ENCODE measurements around the gene GATA5.

The GATA5 gene

GRCh38 chr20:62423326-62423706, 52.5 kb downstream of the GATA5 start:
- no peak for TF ChIP-seq TCF12 (IDR thresholded peaks at IDR 0.05; ENCODE audit: low read depth)
- TF ChIP-seq EP300 (IDR thresholded peaks at IDR 0.05; ENCODE audit: borderline replicate concordance): no peak
- no peak for TF ChIP-seq TAF1 (IDR thresholded peaks at IDR 0.05; ENCODE audit: low read depth)
- TF ChIP-seq MAX (IDR thresholded peaks at IDR 0.05): no peak
- no peak for TF ChIP-seq RAD21 (IDR thresholded peaks at IDR 0.05; ENCODE audit: low read depth)
- no peak for TF ChIP-seq NFIC (IDR thresholded peaks at IDR 0.05)
- TF ChIP-seq REST (IDR thresholded peaks at IDR 0.05; ENCODE audit: low read depth): no peak
- TF ChIP-seq CREB1 (IDR thresholded peaks at IDR 0.05; ENCODE audit: low read depth): no peak
- TF ChIP-seq, protein P1, sequence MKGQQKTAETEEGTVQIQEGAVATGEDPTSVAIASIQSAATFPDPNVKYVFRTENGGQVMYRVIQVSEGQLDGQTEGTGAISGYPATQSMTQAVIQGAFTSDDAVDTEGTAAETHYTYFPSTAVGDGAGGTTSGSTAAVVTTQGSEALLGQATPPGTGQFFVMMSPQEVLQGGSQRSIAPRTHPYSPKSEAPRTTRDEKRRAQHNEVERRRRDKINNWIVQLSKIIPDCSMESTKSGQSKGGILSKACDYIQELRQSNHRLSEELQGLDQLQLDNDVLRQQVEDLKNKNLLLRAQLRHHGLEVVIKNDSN (IDR thresholded peaks at IDR 0.05): no peak
- no peak for TF ChIP-seq CEBPB (IDR thresholded peaks at IDR 0.05)
- TF ChIP-seq ZBTB7A (IDR thresholded peaks at IDR 0.05; ENCODE audit: low read depth): no peak
- no peak for TF ChIP-seq TEAD4 (IDR thresholded peaks at IDR 0.05)
- no peak for TF ChIP-seq YY1 (IDR thresholded peaks at IDR 0.05; ENCODE audit: low read depth)
- no peak for TF ChIP-seq FOXM1 (IDR thresholded peaks at IDR 0.05; ENCODE audit: borderline replicate concordance, low read depth)
- TF ChIP-seq EGR1 (IDR thresholded peaks at IDR 0.05): no peak

DNA sequence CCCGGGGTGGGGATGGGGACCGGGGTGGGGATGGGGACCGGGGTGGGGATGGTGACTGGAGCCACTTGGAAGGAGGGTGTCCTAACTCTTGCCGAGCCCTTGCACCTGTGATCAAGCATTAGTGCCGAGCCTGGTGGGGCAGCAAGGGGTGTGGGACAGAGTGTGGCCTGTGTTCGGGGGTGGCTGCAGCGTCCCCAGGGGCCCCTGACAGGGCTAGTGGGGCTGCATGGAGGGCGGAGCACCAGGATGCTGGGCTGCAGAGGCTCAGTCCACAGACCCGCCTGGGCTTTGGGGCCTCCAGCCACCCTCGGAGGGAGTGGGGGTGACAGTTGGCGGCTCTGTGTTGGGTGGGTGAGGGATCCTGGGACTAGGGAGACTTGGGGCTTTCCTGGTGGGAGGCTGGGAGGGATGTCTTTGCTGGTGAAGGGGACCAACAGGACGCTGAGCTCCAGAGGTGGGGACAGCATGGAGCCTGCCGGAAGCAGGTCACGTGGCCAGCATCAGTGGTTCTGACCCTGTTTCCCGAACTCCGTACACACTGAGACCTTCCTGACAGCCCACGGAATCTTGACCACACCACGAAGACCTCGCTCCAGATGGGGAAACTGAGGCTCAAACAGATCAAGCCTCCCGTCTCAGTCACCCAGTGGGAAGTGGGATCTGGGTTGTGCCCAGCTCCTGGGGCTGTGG, 53.0 kb downstream of the GATA5 start:
- no peak for TF ChIP-seq TAF1 (IDR thresholded peaks at IDR 0.05; ENCODE audit: low read depth)
- no peak for TF ChIP-seq ZBTB7A (IDR thresholded peaks at IDR 0.05; ENCODE audit: low read depth)
- no peak for TF ChIP-seq EP300 (IDR thresholded peaks at IDR 0.05; ENCODE audit: borderline replicate concordance)
- TF ChIP-seq, protein P1 (IDR thresholded peaks at IDR 0.05): no peak
- no peak for TF ChIP-seq NFIC (IDR thresholded peaks at IDR 0.05)
- no peak for TF ChIP-seq MAX (IDR thresholded peaks at IDR 0.05)
- no peak for TF ChIP-seq CEBPB (IDR thresholded peaks at IDR 0.05)
- no peak for TF ChIP-seq EGR1 (IDR thresholded peaks at IDR 0.05)
- no peak for TF ChIP-seq YY1 (IDR thresholded peaks at IDR 0.05; ENCODE audit: low read depth)

GRCh38 chr20:62421716-62421990, 54.1 kb downstream of the GATA5 start:
- no peak for TF ChIP-seq CREB1 (IDR thresholded peaks at IDR 0.05; ENCODE audit: low read depth)
- TF ChIP-seq FOXM1 (IDR thresholded peaks at IDR 0.05; ENCODE audit: borderline replicate concordance, low read depth): no peak
- no peak for TF ChIP-seq REST (IDR thresholded peaks at IDR 0.05; ENCODE audit: low read depth)
- TF ChIP-seq RAD21 (IDR thresholded peaks at IDR 0.05; ENCODE audit: low read depth): no peak
- TF ChIP-seq EP300 (IDR thresholded peaks at IDR 0.05; ENCODE audit: borderline replicate concordance): no peak
- no peak for TF ChIP-seq TAF1 (IDR thresholded peaks at IDR 0.05; ENCODE audit: low read depth)
- no peak for TF ChIP-seq EGR1 (IDR thresholded peaks at IDR 0.05)
- TF ChIP-seq YY1 (IDR thresholded peaks at IDR 0.05; ENCODE audit: low read depth): no peak
- TF ChIP-seq, protein P1 (IDR thresholded peaks at IDR 0.05): no peak
- TF ChIP-seq TEAD4 (IDR thresholded peaks at IDR 0.05): no peak
- no peak for TF ChIP-seq MAX (IDR thresholded peaks at IDR 0.05)
- TF ChIP-seq NFIC (IDR thresholded peaks at IDR 0.05): no peak
- no peak for TF ChIP-seq TCF12 (IDR thresholded peaks at IDR 0.05; ENCODE audit: low read depth)
- TF ChIP-seq CEBPB (IDR thresholded peaks at IDR 0.05): no peak
- TF ChIP-seq ZBTB7A (IDR thresholded peaks at IDR 0.05; ENCODE audit: low read depth): no peak

DNA sequence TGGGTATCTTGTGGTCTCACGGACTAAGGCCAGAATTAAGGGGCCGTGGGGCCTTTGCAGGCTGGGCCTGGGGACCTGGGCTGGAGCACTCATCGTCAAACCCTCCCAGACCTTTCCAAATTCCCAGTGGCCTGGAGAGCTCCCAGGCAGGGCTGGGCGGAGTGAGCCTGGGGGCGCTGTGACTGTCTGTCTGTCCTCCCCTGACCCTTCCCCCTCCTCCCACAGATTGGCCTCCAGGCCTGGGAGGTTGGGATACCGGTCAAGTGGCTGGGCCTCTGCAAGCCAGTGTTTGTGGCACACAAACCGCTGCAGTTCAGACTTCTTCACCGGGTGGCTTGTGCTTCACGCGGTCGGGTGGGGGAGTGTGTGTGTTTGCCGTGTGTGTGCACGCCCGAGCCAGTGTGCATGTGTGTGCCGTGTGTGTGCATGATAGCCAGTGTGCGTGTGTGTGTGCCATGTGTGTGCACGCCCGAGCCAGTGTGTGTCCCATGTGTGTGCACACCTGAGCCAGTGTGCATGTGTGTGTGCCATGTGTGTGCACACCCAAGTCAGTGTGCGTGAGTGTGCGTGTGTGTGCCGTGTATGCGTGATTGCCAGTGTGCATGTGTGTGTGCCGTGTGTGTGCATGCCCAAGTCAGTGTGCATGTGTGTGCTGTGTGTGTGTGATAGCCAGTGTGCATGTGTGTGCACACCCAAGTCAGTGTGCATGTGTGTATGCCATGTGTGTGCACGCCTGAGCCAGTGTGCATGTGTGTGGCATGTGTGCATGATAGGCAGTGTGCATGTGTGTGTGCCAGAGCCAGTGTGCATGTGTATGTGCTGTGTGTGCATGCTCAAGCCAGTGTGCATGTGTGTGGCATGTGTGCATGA, 54.7 kb downstream of the GATA5 start:
- TF ChIP-seq NFIC (IDR thresholded peaks at IDR 0.05): no peak
- TF ChIP-seq EGR1 (IDR thresholded peaks at IDR 0.05): no peak
- no peak for TF ChIP-seq CREB1 (IDR thresholded peaks at IDR 0.05; ENCODE audit: low read depth)
- no peak for TF ChIP-seq TAF1 (IDR thresholded peaks at IDR 0.05; ENCODE audit: low read depth)
- TF ChIP-seq EP300 (IDR thresholded peaks at IDR 0.05; ENCODE audit: borderline replicate concordance): no peak
- TF ChIP-seq MAX (IDR thresholded peaks at IDR 0.05): no peak
- TF ChIP-seq, protein P1 (IDR thresholded peaks at IDR 0.05): no peak
